Tibial nerve (tissue), 4 donors: ENCODE measurements around the gene KIR3DL2. TPM values are rescaled to one million over a fixed set of nuclear protein-coding genes. Genes with fewer than 3 reads are reported as not detected.
"Not testable (repeated sequence)": the region's sequence is repeated elsewhere in the genome, so short reads cannot be mapped to it uniquely, and the experiment has no call there.

ENCODE experiments used
- DNase-seq, 2 donors: peaks; one replicate each; pipeline ENCODE4 v3.0.0-alpha.2; 2019; ENCODE audit warnings: low spot score in 2 of 2
- H3K27ac ChIP-seq, 4 donors: fragments of 200-600 bp; sonication (generic) in 3 of 4; one replicate each; pipeline ENCODE4 v1.5.1; 2017 to 2019; ENCODE audit warnings: mild to moderate bottlenecking in 1 of 4
- H3K27me3 ChIP-seq, 2 donors: fragments of 200-600 bp; sonication (generic) in 1 of 2; one replicate each; pipeline versions ENCODE4 v1.5.1 to v1.6.0; 2017 to 2019
- H3K36me3 ChIP-seq, 3 donors: fragments of 200-600 bp; sonication (generic); one replicate each; pipeline ENCODE4 v1.5.1; 2018 to 2019
- H3K4me1 ChIP-seq, 4 donors: fragments of 200-600 bp; sonication (generic) in 3 of 4; one replicate each; pipeline ENCODE4 v1.5.1; 2017 to 2019
- H3K4me3 ChIP-seq, 4 donors: fragments of 200-600 bp; sonication (generic) in 3 of 4; one replicate each; pipeline ENCODE4 v1.5.1; 2017 to 2019; ENCODE audit warnings: mild to moderate bottlenecking in 1 of 4, moderate library complexity in 1 of 4
- H3K9me3 ChIP-seq, 4 donors: fragments of 200-600 bp; sonication (generic) in 3 of 4; one replicate each; pipeline ENCODE4 v1.5.1; 2017 to 2019
- CTCF ChIP-seq, 5 experiments: fragments of 200-600 bp in 3 of 5; fragments of 450-650 bp in 2 of 5; sonication (generic) in 3 of 5; IDR thresholded peaks; one replicate each; pipeline ENCODE4 v1.5.1; 2016 to 2019; ENCODE audit warnings: antibody characterized with exemption in 5 of 5, mild to moderate bottlenecking in 3 of 5, moderate library complexity in 2 of 5
- EP300 ChIP-seq, 2 donors: sonication (generic); formaldehyde crosslinking; IDR thresholded peaks; one replicate each; pipeline ENCODE4 v1.6.1; 2017; ENCODE audit warnings: antibody characterized with exemption in 2 of 2, mild to moderate bottlenecking in 1 of 2
- POLR2A ChIP-seq, 2 donors: fragments of 450-650 bp; IDR thresholded peaks; one replicate each; pipeline ENCODE4 v1.6.1; 2017; ENCODE audit warnings: antibody characterized with exemption in 2 of 2, mild to moderate bottlenecking in 2 of 2, moderate library complexity in 2 of 2
- WGBS, 2 donors: methylation state at CpG; one replicate each; pipeline ENCODE4 v1.1.5; 2018; 5-methylcytosine and 5-hydroxymethylcytosine counted together
- total RNA-seq, 4 donors: library from RNA; depleted of rRNA; stranded (reverse); fragments of >200 nt; gene quantifications; one replicate each; pipeline ENCODE4 v1.1.0, GENCODE V29; 2016

The KIR3DL2 gene
- total RNA-seq, 4 donors from 2014 or later, result not detected

- no peaks in the 10 kb centered on the region for H3K4me1 ChIP-seq
- H3K27me3 ChIP-seq, result no peaks in the 10 kb centered on the region
- TF ChIP-seq EP300 (IDR thresholded peaks at IDR 0.05) (no peak), POLR2A (IDR thresholded peaks at IDR 0.05) (no peak), CTCF (IDR thresholded peaks at IDR 0.05) (no peak)
- WGBS, 2 donors, result 74 to 100% methylated on average over 1 to 2 of the region's 2 CpGs
- DNase-seq, result no peak
- no peak overlapping the region for H3K4me3 ChIP-seq
- H3K36me3 ChIP-seq, result no peaks in the 10 kb centered on the region
- H3K9me3 ChIP-seq, result peaks cover 0 to 7% (median 0%) of the 10 kb centered on the region in 4 donors
- no peak overlapping the region for H3K27ac ChIP-seq
These were observed 687 bp downstream of the KIR3DL2 start for GRCh38 chr19:54850930-54851329.

GRCh38 chr19:54851353-54851752 is 1.1 kb downstream of the KIR3DL2 start:
- TF ChIP-seq EP300 (IDR thresholded peaks at IDR 0.05), result no peak
- no peak for TF ChIP-seq CTCF (IDR thresholded peaks at IDR 0.05)
- TF ChIP-seq POLR2A (IDR thresholded peaks at IDR 0.05), result no peak
- WGBS, 2 donors, result 84 to 85% methylated on average over 7 of the region's 7 CpGs
- H3K36me3 ChIP-seq, result no peaks in the 10 kb centered on the region
- no peak overlapping the region for H3K4me3 ChIP-seq
- peaks cover 0 to 3% (median 0%) of the 10 kb centered on the region in 4 donors for H3K9me3 ChIP-seq
- no peaks in the 10 kb centered on the region for H3K4me1 ChIP-seq
- DNase-seq, result no peak
- no peaks in the 10 kb centered on the region for H3K27me3 ChIP-seq
- no peak overlapping the region for H3K27ac ChIP-seq

GRCh38 chr19:54855241-54855640 is 5.0 kb downstream of the KIR3DL2 start:
- DNase-seq, result not testable (repeated sequence)

GRCh38 chr19:54858476-54858875 is 8.2 kb downstream of the KIR3DL2 start:
- not testable (repeated sequence) for H3K27me3 ChIP-seq, H3K9me3 ChIP-seq, H3K36me3 ChIP-seq, H3K4me1 ChIP-seq, DNase-seq, H3K4me3 ChIP-seq, H3K27ac ChIP-seq
- 77 to 89% methylated on average over 3 of the region's 3 CpGs for WGBS, 2 donors

More at GRCh38 chr19:54855241-54855640, 5.0 kb downstream of the KIR3DL2 start:
- H3K27ac ChIP-seq, H3K27me3 ChIP-seq, H3K4me3 ChIP-seq, H3K9me3 ChIP-seq, H3K4me1 ChIP-seq, H3K36me3 ChIP-seq: not testable (repeated sequence)
- WGBS, 2 donors, result 59% methylated on average over 1 of the region's 1 CpG

GRCh38 chr19:54859421-54859820 is 9.2 kb downstream of the KIR3DL2 start:
- 71 to 73% methylated on average over 7 of the region's 7 CpGs for WGBS, 2 donors
- H3K27ac ChIP-seq, DNase-seq: not testable (repeated sequence)

GRCh38 chr19:54863459-54863858 is 13.2 kb downstream of the KIR3DL2 start:
- not testable (repeated sequence) for H3K4me1 ChIP-seq, H3K4me3 ChIP-seq, H3K27me3 ChIP-seq, H3K36me3 ChIP-seq, DNase-seq, H3K27ac ChIP-seq
- WGBS, 2 donors, result 90 to 96% methylated on average over 2 of the region's 3 CpGs
- H3K9me3 ChIP-seq, result peaks cover 0 to 16% (median 0%) of the 10 kb centered on the region in 4 donors

More at GRCh38 chr19:54859421-54859820, 9.2 kb downstream of the KIR3DL2 start:
- not testable (repeated sequence) for H3K9me3 ChIP-seq, H3K27me3 ChIP-seq, H3K4me1 ChIP-seq, H3K4me3 ChIP-seq, H3K36me3 ChIP-seq

GRCh38 chr19:54871696-54872095 is 21.5 kb downstream of the KIR3DL2 start:
- H3K27me3 ChIP-seq, result no peaks in the 10 kb centered on the region
- TF ChIP-seq EP300 (IDR thresholded peaks at IDR 0.05) (no peak), POLR2A (IDR thresholded peaks at IDR 0.05) (no peak), CTCF (IDR thresholded peaks at IDR 0.05) (no peak)
- no peak overlapping the region for H3K27ac ChIP-seq
- DNase-seq, result no peak
- 65 to 76% methylated on average over 3 of the region's 3 CpGs for WGBS, 2 donors
- peaks cover 0 to 11% (median 0%) of the 10 kb centered on the region in 4 donors for H3K9me3 ChIP-seq
- H3K4me3 ChIP-seq, result no peak overlapping the region
- H3K4me1 ChIP-seq, result no peaks in the 10 kb centered on the region
- H3K36me3 ChIP-seq, result no peaks in the 10 kb centered on the region
